Thoracic aorta (tissue), 2 donors: ENCODE results near the gene ZNF813. TPM values are rescaled to one million over a fixed set of nuclear protein-coding genes. Genes with fewer than 3 reads are reported as not detected.

ENCODE experiments used
- ATAC-seq: fragments of 150-250 bp; one replicate; pipeline ENCODE4 v1.8.0; 2017; ENCODE audit warnings: low read depth; ENCODE audit not compliant: insufficient number of reproducible peaks, low FRiP score
- DNase-seq: peaks from one replicate; pipeline ENCODE4 v3.0.0-alpha.2; 2020; ENCODE audit warnings: low spot score
- H3K27ac ChIP-seq, 2 donors: fragments of 200-600 bp; sonication (generic); 1 replicate in 1 of 2; 2 replicates in 1 of 2; pipeline ENCODE4 v1.5.1; 2016; ENCODE audit warnings: mild to moderate bottlenecking in 2 of 2, moderate library complexity in 2 of 2
- H3K27me3 ChIP-seq: fragments of 200-600 bp; sonication (generic); replicated peaks from 2 replicates; pipeline ENCODE4 v1.6.0; 2016; ENCODE audit warnings: mild to moderate bottlenecking; ENCODE audit not compliant: insufficient read depth
- H3K36me3 ChIP-seq: fragments of 200-600 bp; sonication (generic); one replicate; pipeline ENCODE4 v1.5.1; 2016
- H3K4me1 ChIP-seq, 2 donors: fragments of 200-600 bp; sonication (generic); 1 replicate in 1 of 2; 2 replicates in 1 of 2; pipeline versions ENCODE4 v1.5.1 to v1.6.0; 2016; ENCODE audit warnings: low read depth in 2 of 2, mild to moderate bottlenecking in 1 of 2; ENCODE audit not compliant: control insufficient read depth in 1 of 2
- H3K4me3 ChIP-seq: fragments of 200-600 bp; sonication (generic); 2 replicates; pipeline ENCODE4 v1.5.1; 2016; ENCODE audit warnings: mild to moderate bottlenecking
- H3K9me3 ChIP-seq: fragments of 200-600 bp; sonication (generic); 2 replicates; pipeline ENCODE4 v1.5.1; 2016
- total RNA-seq, 2 donors: library from RNA; depleted of rRNA; stranded (reverse); fragments of >200 nt; gene quantifications; one replicate each; pipeline versions ENCODE4 v1.1.0 to v1.2.3, GENCODE V29; 2016
- TF ChIP-seq, protein P1 (sequence below): fragments of 200-600 bp; sonication (generic); IDR thresholded peaks from one replicate; pipeline ENCODE4 v1.5.1; 2019; ENCODE audit warnings: antibody characterized with exemption

The ZNF813 gene
- total RNA-seq, 2 donors from 2014 or later = 0.81 to 3.0 TPM

DNA sequence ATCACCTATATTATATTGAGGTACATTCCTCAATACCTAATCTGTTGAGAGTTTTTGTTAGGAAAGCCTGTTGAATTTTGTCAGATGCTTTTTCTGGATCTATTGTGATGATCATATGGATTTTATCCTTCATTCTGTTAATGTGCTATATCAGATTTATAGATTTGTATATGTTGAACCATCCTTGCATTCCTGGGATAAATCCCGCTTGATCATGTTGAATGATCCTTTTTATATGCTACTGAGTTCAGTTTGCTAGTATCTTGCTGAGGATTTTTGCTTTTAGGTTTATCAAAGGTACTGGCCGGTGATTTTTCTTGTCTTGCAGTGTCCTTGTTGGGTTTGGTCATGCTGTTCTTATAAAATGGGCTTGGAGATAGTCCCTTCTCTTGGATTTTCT is 58.4 kb downstream of the ZNF813 start:
- Histone ChIP-seq H3K36me3 (no peaks in the 10 kb centered on the region), H3K4me1 (peaks cover 0 to 10% of the 10 kb centered on the region in 2 donors), H3K27ac (no peak overlapping the region), H3K4me3 (no peak overlapping the region), H3K27me3 (no peaks in the 10 kb centered on the region), H3K9me3 (peaks cover 9% of the 10 kb centered on the region)
- no peak for ATAC-seq
- TF ChIP-seq, protein P1, sequence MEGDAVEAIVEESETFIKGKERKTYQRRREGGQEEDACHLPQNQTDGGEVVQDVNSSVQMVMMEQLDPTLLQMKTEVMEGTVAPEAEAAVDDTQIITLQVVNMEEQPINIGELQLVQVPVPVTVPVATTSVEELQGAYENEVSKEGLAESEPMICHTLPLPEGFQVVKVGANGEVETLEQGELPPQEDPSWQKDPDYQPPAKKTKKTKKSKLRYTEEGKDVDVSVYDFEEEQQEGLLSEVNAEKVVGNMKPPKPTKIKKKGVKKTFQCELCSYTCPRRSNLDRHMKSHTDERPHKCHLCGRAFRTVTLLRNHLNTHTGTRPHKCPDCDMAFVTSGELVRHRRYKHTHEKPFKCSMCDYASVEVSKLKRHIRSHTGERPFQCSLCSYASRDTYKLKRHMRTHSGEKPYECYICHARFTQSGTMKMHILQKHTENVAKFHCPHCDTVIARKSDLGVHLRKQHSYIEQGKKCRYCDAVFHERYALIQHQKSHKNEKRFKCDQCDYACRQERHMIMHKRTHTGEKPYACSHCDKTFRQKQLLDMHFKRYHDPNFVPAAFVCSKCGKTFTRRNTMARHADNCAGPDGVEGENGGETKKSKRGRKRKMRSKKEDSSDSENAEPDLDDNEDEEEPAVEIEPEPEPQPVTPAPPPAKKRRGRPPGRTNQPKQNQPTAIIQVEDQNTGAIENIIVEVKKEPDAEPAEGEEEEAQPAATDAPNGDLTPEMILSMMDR = no peak
- no peak for DNase-seq

DNA sequence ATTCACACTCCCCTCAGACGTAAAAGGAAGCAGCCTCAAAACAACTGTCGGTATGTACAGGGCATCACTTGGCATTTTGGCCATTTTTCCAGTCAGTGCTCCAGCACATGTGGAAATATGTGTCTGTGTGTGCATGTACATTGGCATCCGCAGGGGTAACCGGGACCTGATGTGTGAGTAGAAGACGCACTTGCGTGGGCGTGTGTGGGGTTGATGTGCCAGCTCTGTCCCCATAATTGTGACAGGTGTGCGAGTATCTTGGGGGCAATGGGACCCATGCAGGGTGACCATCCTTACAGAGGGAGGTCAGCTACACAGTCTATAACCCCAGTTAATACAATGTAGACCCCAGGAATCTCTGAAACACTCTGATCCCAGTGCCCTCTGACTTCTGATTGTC is 63.1 kb downstream of the ZNF813 start:
- Histone ChIP-seq H3K27me3 (no peaks in the 10 kb centered on the region), H3K36me3 (no peaks in the 10 kb centered on the region), H3K9me3 (peaks cover 6% of the 10 kb centered on the region), H3K27ac (no peak overlapping the region), H3K4me3 (no peak overlapping the region), H3K4me1 (no peaks in the 10 kb centered on the region)
- DNase-seq (no peak), ATAC-seq (no peak)
- TF ChIP-seq, protein P1 = no peak

DNA sequence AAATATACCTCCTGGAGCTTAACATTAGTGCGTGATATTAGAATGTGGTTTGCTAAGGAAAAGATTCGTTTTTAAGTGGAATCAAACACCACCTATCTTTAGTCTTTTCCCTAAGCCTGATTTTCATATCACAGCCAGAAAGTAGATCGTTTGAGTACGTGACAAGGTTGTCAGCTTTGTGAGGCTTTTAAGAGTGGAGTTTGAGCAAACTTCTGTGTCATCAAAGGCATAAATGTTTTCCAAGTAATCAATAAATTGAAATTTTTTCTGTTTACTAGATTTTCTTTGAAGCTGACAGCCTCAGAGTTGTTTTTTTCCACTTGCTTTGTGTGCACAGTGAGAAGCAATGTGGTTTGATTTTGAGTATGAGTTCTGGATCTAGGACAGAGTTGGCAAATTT is 63.9 kb downstream of the ZNF813 start:
- H3K9me3 ChIP-seq = no peaks in the 10 kb centered on the region
- no peaks in the 10 kb centered on the region for H3K4me1 ChIP-seq
- no peak overlapping the region for H3K4me3 ChIP-seq
- H3K27me3 ChIP-seq = no peaks in the 10 kb centered on the region
- H3K36me3 ChIP-seq = no peaks in the 10 kb centered on the region
- DNase-seq (no peak), ATAC-seq (no peak)
- H3K27ac ChIP-seq = no peak overlapping the region
- TF ChIP-seq, protein P1 = no peak

DNA sequence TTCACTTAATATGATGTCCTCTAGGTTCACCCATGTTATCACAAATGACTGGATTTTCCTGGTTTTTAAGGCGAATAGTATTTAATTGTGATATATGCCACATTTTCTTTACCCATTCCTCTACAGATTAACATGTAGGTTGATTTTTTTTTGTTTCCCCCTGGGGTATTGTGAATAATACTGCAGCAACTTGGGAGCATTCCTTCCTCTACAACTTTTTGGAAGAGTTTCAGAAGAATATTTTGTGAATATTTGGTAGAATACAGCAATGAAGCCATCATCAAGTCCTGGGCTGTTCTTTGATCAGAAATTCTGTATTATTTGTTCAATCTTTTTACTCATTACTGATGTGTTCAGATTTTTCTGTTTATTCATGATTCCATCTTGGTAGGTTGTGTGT is 64.8 kb downstream of the ZNF813 start:
- Histone ChIP-seq H3K4me1 (no peaks in the 10 kb centered on the region), H3K36me3 (no peaks in the 10 kb centered on the region), H3K9me3 (no peaks in the 10 kb centered on the region), H3K27ac (no peak overlapping the region), H3K27me3 (no peaks in the 10 kb centered on the region), H3K4me3 (no peak overlapping the region)
- TF ChIP-seq, protein P1 = no peak
- DNase-seq (no peak), ATAC-seq (no peak)

DNA sequence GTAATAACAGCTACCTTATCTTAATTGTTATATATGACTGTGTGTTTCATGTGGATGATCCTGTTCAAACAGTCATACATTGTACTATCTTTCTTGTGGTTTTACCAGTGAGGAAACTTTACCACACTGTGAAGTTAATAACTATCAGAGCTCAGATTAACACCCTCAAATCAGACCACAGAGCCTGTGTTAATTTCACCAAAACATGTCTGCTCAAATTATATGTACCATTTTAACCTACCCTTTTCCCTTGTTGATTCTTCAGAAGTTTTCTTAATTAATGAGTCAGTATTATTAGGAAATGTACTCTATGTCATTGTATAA is 68.7 kb downstream of the ZNF813 start:
- H3K4me3 ChIP-seq = no peak overlapping the region
- TF ChIP-seq, protein P1 = no peak
- no peaks in the 10 kb centered on the region for H3K36me3 ChIP-seq
- no peak overlapping the region for H3K27ac ChIP-seq
- ATAC-seq (no peak), DNase-seq (no peak)
- H3K4me1 ChIP-seq = peaks cover 0 to 9% of the 10 kb centered on the region in 2 donors
- no peaks in the 10 kb centered on the region for H3K27me3 ChIP-seq
- no peaks in the 10 kb centered on the region for H3K9me3 ChIP-seq
